ENCODE results near the gene DPP9.

Gene DPP9

DNA sequence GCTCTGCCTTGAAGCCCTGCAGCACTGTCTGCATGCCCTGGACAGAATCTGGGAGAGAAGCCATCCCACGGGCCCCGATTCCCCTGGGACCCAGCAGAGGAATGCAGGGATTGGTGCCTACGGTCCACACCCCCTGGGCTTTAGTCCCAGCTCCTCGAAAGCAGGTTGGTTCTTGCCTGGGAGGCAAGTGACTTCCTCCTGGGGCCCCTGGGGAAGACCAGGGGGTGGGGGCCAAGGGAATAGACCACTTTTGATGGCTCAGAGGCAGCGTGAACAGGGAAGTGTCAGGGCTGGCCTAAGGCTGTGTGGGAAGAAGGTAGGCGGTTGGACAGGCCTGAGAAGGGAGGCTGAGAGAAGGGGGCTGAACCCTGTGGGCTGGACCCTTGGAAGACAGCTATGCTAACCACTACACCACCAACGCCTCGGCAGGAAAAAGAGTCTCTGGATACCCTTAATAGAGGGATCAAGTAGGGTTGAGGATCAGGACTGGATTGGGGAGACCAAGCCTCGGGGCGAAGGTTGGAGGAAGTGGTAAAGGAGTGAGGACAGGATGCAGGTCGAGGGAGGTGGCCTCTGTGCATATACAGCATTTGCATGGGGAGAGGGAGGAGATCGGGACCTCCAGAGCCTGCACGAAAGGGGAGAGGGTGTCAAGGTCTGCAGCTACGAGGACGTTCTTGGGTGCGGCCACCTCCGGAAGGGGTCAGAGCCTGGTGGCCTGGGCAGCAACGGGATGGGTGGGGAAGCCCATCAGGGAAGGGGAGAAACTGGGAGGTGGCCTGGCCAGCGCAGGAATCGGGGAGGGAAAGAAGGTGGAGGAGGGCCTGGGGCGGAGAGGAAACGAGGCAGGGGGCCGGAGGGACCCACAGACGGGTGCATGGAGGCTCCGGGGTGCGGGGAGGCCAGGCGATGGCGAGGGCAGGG lies 709 bp downstream of the DPP9 start:
- peak overlapping the region; percentile 81 for H3K4me3 ChIP-seq (ENCODE audit: low read depth, low read length)
- DNase-seq (ENCODE audit: low read depth): peak; percentile 79
- no peak for TF ChIP-seq CTCF (IDR thresholded peaks at IDR 0.05; ENCODE audit: insufficient read depth, low read depth, low read length, missing control alignments)

- H3K4me3 ChIP-seq (ENCODE audit: low read depth, low read length): no peak overlapping the region; the same call in 1 of the 2 replicates
- TF ChIP-seq CTCF (IDR thresholded peaks at IDR 0.05; ENCODE audit: insufficient read depth, low read depth, low read length, missing control alignments): no peak
These were observed 2.4 kb downstream of the DPP9 start for GRCh38 chr19:4721196-4721595.

GRCh38 chr19:4720037-4720700 lies 3.5 kb downstream of the DPP9 start:
- no peak for TF ChIP-seq CTCF (IDR thresholded peaks at IDR 0.05; ENCODE audit: insufficient read depth, low read depth, low read length, missing control alignments)
- DNase-seq (ENCODE audit: low read depth): peak; percentile 71
- H3K4me3 ChIP-seq (ENCODE audit: low read depth, low read length): peak overlapping the region; percentile 25

More at GRCh38 chr19:4721196-4721595, 2.4 kb downstream of the DPP9 start:
- DNase-seq (ENCODE audit: low read depth): no peak

DNA sequence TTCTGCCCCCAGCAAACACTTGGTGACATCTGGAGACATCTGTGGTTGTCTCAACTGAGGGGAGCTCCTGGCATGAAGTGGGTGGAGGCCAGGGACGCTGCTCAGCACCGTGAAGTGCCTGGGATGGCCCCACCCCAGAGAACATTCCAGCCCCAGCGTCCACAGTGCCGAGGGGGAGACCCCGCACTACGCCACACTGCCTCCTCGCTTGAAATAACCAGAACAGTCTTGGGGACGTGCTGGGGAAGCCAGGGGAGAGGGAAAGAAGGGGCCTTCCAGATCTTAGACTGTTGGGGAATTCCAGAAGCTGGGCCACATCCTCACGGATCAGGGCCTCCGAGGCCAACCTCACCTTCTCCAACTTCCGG lies 4.2 kb downstream of the DPP9 start:
- peak; percentile 62 for DNase-seq (ENCODE audit: low read depth)
- peak overlapping the region; percentile 25 for H3K4me3 ChIP-seq (ENCODE audit: low read depth, low read length)
- no peak for TF ChIP-seq CTCF (IDR thresholded peaks at IDR 0.05; ENCODE audit: insufficient read depth, low read depth, low read length, missing control alignments)

DNA sequence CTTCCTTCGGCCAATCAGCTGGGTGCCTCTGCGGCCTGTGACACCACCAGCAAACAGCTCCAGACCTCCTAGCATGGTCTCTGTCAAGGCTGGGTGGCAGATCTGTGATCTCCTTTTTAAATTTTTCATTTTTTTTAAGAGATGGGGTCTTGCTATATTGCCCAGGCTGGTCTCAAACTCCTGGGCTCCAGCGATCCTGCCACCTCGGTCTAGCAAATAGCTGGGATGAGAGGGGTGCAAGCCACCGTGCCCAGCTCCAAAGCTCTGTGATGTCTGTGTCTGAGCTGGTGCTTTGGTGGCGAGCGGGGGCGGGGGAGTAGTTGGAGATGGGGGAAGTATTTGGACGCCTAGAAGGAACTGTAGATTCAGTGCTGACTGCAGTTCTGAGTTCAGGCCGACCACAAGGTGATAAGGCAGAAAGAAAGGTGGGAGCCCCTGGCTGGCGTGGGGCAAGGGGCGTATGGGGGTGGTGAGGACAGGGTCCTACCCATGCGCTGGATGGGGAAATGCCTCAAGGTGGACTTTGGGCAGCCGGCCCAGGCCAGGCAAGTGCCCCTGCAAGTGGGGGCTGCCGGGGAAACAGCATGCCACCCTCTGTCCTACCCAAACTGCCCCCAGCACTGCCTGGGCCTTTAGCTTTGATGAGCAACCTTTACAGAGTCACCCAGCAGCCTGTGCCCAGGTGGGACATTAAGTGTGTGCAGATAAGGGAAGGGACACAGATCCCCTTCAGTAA lies 5.5 kb downstream of the DPP9 start:
- no peak for DNase-seq (ENCODE audit: low read depth)
- TF ChIP-seq CTCF (IDR thresholded peaks at IDR 0.05; ENCODE audit: insufficient read depth, low read depth, low read length, missing control alignments): no peak
- H3K4me3 ChIP-seq (ENCODE audit: low read depth, low read length): no peak overlapping the region

DNA sequence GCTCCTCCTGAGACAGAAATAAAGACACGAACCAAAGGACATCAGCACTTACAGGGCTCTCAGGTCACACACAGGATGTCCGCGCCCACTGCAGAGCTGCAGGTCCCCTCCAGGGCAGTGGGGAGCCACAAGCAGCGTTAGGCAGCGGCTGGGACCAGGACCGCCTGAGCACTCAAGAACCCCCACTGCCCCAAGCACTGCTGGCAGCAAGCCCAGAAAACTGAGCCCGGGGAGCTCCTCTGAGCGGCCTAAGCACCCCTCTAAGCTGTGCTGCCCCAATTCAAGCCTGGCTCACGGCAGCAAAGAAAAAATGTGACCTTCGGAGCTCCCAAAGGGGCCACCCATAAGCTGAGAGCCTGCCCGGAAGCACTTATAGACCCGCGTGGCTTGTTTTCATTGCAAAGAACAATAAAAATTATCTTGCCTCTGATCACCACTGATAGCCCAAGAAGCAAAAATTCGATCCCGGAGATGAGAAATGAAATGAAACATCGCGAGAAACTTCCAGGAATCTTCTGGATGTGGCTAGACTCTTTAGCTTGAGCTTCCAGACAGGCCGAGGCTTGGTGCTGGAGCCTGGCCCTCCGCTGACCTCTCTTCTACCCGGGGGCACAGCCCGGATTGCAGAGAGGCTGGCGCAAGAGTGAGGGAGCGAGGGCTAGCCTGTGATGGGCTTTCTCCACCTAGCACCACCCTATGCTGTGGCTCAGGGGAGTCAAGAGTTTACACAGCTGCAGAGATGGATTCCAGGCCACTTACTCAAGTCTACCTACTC lies 6.3 kb downstream of the DPP9 start:
- no peak for TF ChIP-seq CTCF (IDR thresholded peaks at IDR 0.05; ENCODE audit: insufficient read depth, low read depth, low read length, missing control alignments)
- DNase-seq (ENCODE audit: low read depth): no peak
- H3K4me3 ChIP-seq (ENCODE audit: low read depth, low read length): no peak overlapping the region

Data from GM12865 (cell line).